Right lobe of liver (tissue), 6 donors: ENCODE results near the gene VAC14. TPM values are rescaled to one million over a fixed set of nuclear protein-coding genes. Genes with fewer than 3 reads are reported as not detected.

Experiments used
- ATAC-seq, 4 donors: fragments of 200-7000 bp; cut with Tn5 transposase; one replicate each; pipeline ENCODE4 v1.9.1; 2020; ENCODE audit warnings: mild to moderate bottlenecking in 4 of 4, moderate library complexity in 4 of 4
- DNase-seq, 3 donors: peaks; one replicate each; pipeline ENCODE4 v3.0.0-alpha.2; 2020
- H3K27ac ChIP-seq, 3 donors: fragments of 200-600 bp; one replicate each; pipeline ENCODE4 v1.8.0; 2022
- H3K27me3 ChIP-seq, 2 donors: fragments of 200-600 bp; one replicate each; pipeline ENCODE4 v1.8.0; 2022
- H3K36me3 ChIP-seq, 4 donors: fragments of 200-600 bp; sonication (generic) in 1 of 4; one replicate each; pipeline versions ENCODE4 v1.5.1 to v1.8.0; 2017 to 2022; ENCODE audit warnings: control low read depth in 1 of 4
- H3K4me1 ChIP-seq, 4 donors: fragments of 200-600 bp; sonication (generic) in 1 of 4; one replicate each; pipeline versions ENCODE4 v1.5.1 to v1.8.0; 2017 to 2022; ENCODE audit warnings: control low read depth in 1 of 4
- H3K4me3 ChIP-seq, 3 donors: fragments of 200-600 bp; one replicate each; pipeline ENCODE4 v1.8.0; 2022
- H3K9me3 ChIP-seq, 4 donors: fragments of 200-600 bp; sonication (generic) in 1 of 4; one replicate each; pipeline versions ENCODE4 v1.5.1 to v1.8.0; 2017 to 2022; ENCODE audit warnings: control low read depth in 1 of 4
- POLR2A ChIP-seq: fragments of 450-650 bp; IDR thresholded peaks from one replicate; pipeline ENCODE4 v1.6.1; 2017; ENCODE audit warnings: antibody characterized with exemption, mild to moderate bottlenecking
- WGBS: methylation state at CpG from one replicate; pipeline ENCODE4 v1.1.6; 2018; ENCODE audit warnings: low coverage, low lambda C conversion rate; ENCODE audit not compliant: insufficient coverage; ENCODE audit errors: missing lambda C conversion rate; 5-methylcytosine and 5-hydroxymethylcytosine counted together
- intact Hi-C, 2 donors: fragments of 100-400 bp; cut with DNase I; formaldehyde crosslinking; loops; one replicate each; pipeline versions ENCODE4 v1.11.2 to v1.14.1; 2022
- total RNA-seq, 6 experiments: library from RNA; depleted of rRNA in 2 of 6; stranded (reverse); fragments of >200 nt in 2 of 6; fragmentation: NEBNext Ultra II Directional in 3 of 6; extraction: Animal tissue kit (Norgen Biotek cat#: 25700) in 3 of 6; gene quantifications; one replicate each; pipeline versions ENCODE4 v1.1.0 to v1.2.4, GENCODE V29; 2016 to 2023
- TF ChIP-seq, protein P1 (sequence below), 4 donors: fragments of 200-600 bp in 3 of 4; fragments of 450-650 bp in 1 of 4; IDR thresholded peaks; one replicate each; pipeline versions ENCODE4 v1.5.1 to v1.8.0; 2016 to 2022; ENCODE audit warnings: antibody characterized with exemption in 4 of 4, mild to moderate bottlenecking in 2 of 4
- donor health status: DM: no; HTN: yes; CAD: no.
- donor health status: DM: no; HTN: no; CAD: no.
- donor health status: DM: no; HTN: no; CAD: no.
- donor health status: DM: no; HTN: yes; CAD: no.
- donor health status: DM: no; HTN: yes; CAD: no.

Gene VAC14
- total RNA-seq, 6 experiments from 2014 or later, result 14.3 to 40.2 (median 23.4) TPM

DNA sequence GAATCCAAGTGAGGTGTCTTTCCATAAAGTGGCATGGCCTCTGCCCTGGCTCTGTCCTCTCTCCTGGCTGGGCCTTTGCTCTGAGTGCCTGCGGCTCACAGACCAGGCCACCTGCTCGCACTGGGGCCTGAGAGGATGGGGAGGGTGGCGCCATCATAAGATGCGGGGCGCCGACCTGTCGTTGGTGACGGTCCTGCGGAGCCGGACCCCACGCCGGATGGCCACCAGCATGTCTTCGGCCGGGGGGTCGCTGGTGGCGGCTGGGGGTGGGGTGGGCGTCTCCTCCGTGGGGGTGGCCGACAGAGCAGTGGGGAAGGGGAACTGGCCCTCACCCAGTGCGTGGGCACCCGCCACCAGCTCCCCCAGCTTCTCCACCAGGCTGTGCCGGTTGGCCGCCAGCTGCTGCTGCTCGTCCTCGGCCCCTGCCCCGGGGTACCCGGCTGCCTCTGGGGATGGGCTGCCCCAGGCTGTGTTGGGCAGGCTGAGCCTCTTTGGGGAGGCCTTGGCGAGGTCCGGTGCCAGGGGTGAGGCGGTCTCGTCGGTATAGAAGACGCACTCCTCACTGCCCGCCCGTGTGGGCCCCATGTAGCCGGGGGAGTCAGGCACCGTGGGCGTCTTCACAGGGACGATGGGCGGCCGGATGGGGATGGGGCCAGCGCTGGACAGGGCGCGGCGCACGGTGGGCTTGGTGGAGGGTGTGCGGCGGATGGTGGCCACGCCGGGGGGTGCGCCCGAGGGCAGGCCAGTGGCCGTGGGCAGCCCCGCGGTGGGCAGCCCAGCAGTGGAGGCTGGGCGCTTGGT is 137.2 kb downstream of the VAC14 start:
- TF ChIP-seq, protein P1, sequence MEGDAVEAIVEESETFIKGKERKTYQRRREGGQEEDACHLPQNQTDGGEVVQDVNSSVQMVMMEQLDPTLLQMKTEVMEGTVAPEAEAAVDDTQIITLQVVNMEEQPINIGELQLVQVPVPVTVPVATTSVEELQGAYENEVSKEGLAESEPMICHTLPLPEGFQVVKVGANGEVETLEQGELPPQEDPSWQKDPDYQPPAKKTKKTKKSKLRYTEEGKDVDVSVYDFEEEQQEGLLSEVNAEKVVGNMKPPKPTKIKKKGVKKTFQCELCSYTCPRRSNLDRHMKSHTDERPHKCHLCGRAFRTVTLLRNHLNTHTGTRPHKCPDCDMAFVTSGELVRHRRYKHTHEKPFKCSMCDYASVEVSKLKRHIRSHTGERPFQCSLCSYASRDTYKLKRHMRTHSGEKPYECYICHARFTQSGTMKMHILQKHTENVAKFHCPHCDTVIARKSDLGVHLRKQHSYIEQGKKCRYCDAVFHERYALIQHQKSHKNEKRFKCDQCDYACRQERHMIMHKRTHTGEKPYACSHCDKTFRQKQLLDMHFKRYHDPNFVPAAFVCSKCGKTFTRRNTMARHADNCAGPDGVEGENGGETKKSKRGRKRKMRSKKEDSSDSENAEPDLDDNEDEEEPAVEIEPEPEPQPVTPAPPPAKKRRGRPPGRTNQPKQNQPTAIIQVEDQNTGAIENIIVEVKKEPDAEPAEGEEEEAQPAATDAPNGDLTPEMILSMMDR (IDR thresholded peaks at IDR 0.05), result no peak
- no peak for TF ChIP-seq POLR2A
- H3K4me3 ChIP-seq, result no peak overlapping the region
- no peak overlapping the region for H3K27ac ChIP-seq
- intact Hi-C loops, result no loop called here
- ATAC-seq (no peak), DNase-seq (peak in 1 of 3 donors; percentile 47)
- H3K9me3 ChIP-seq, result no peaks in the 10 kb centered on the region
- peaks cover 0 to 50% (median 29%) of the 10 kb centered on the region in 4 donors for H3K36me3 ChIP-seq
- 96% methylated on average over 5 of the region's 56 CpGs for WGBS
- H3K27me3 ChIP-seq, result no peaks in the 10 kb centered on the region
- no peaks in the 10 kb centered on the region for H3K4me1 ChIP-seq

DNA sequence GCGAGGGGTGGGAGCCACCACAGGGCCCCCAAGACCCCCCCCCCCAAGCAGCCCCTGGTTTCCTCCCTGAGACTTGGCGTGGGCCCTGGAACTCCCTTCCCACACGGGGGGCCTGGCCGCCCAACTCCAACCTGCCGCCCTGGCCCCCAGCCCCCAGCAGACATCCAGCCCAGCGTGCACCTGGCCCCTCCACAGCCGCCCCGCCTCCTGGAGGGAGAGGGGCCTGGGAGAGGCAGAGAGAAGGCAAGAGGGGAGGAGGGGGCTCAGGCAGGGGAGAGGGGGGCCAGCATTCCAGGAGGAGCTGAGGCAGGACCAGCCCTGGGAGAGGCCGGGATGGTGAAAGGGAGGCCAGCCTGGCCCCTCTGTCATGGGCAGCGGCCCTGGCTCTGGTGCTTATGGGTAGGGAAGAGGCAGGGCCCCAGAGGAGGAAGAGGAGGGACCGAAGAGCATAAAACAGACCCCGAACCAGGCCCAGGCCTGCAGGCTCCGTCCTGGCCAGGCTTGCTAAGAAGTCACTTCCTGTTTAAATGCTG is 137.9 kb downstream of the VAC14 start:
- Histone ChIP-seq H3K9me3 (no peaks in the 10 kb centered on the region), H3K4me3 (no peak overlapping the region), H3K27me3 (no peaks in the 10 kb centered on the region), H3K27ac (no peak overlapping the region), H3K36me3 (peaks cover 0 to 44% (median 26%) of the 10 kb centered on the region in 4 donors), H3K4me1 (no peaks in the 10 kb centered on the region)
- DNase-seq (no peak), ATAC-seq (no peak)
- TF ChIP-seq POLR2A, result no peak
- TF ChIP-seq, protein P1 (IDR thresholded peaks at IDR 0.05), result no peak
- intact Hi-C loops, result no loop called here
- 100% methylated on average over 2 of the region's 13 CpGs for WGBS

DNA sequence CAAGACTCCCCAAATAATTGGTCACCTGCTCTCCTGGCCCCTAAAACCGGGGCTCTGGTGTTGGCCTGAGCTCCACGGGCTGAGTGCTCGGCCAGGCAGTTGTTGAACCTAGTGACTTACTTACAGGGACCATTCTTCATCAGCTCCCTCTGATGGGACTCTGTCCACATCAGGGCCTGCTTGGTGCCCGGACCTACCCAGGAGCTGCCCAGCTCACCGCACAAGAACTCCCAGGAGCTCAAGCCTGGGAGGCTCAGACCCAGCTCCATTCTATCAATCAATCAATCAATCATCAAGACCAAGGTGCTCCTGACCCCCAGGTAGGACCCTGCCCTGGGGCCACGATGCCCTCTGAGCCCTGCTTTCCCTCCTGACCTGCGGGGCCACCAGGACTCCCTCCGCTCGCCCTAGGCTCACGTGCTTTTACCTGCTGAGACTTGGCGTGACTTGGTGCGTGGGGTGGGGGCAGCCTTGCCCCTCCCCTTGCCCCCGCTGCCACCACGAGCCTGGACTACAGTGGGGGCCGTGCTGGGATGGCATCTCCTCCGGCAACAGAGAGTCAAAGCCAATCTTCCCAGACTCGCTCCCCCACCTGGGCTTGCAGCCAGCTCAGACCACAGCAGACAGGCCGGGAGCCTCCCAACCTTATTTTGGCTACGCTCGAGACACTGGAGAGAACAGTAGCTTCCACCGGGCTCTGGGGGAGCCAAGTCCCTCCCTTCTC is 138.9 kb downstream of the VAC14 start:
- peak in 1 of 3 donors; percentile 48 for DNase-seq
- peak in 3 of 4 donors; percentile 14 to 27 (median 19) for ATAC-seq
- peaks cover 0 to 42% (median 24%) of the 10 kb centered on the region in 4 donors for H3K36me3 ChIP-seq

DNA sequence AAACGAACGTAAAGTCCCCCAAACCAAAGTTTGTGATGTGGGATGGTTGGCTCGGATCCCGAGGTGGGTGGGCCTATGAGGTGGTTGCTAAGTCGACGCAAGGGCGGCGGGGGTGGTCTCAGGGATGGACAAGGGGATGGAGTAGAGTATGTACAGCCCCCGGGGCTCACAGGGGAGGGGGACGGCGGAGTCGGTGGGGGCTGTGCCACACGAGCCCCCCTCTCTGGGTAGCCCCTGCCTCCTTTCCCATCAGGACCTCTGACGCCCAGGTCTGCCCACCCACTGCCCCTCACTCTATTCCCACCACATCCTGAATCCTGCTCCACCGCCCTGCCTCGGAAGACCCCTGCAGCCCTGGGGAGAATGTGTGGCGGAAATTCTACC is 139.4 kb downstream of the VAC14 start:
- TF ChIP-seq, protein P1 (IDR thresholded peaks at IDR 0.05), result no peak
- TF ChIP-seq POLR2A, result no peak
- intact Hi-C loops, result no loop called here
- Histone ChIP-seq H3K27me3 (no peaks in the 10 kb centered on the region), H3K4me1 (no peaks in the 10 kb centered on the region), H3K9me3 (no peaks in the 10 kb centered on the region), H3K27ac (no peak overlapping the region), H3K36me3 (peaks cover 0 to 37% (median 23%) of the 10 kb centered on the region in 4 donors), H3K4me3 (no peak overlapping the region)
- 67% methylated on average over 7 of the region's 17 CpGs for WGBS
- peak in 1 of 4 donors; percentile 2 for ATAC-seq
- DNase-seq, result peak in 1 of 3 donors; percentile 47

More for the DNA sequence above, 138.9 kb downstream of the VAC14 start:
- H3K4me3 ChIP-seq, result no peak overlapping the region
- intact Hi-C loops, result no loop called here
- H3K4me1 ChIP-seq, result no peaks in the 10 kb centered on the region
- H3K27me3 ChIP-seq, result no peaks in the 10 kb centered on the region
- H3K27ac ChIP-seq, result no peak overlapping the region
- 70% methylated on average over 7 of the region's 21 CpGs for whole genome bisulfite sequencing
- TF ChIP-seq POLR2A, result no peak
- TF ChIP-seq, protein P1 (IDR thresholded peaks at IDR 0.05), result no peak
- no peaks in the 10 kb centered on the region for H3K9me3 ChIP-seq
